CD4-positive, alpha-beta T cell treated with Interleukin-4 for 1 hour (primary cell): ENCODE data around the gene TIMM17A.
A peak's percentile ranks its signal among the peaks of the same experiment; 100 is the strongest.
"Not testable (repeated sequence)": the region's sequence is repeated elsewhere in the genome, so short reads cannot be mapped to it uniquely, and the experiment has no call there.

Experiments
- DNase-seq, 2 donors: peaks; one replicate each; pipeline ENCODE4 v3.0.0-alpha.2; 2020 to 2022

Gene TIMM17A

GRCh38 chr1:201940316-201940715, 15.0 kb upstream of the TIMM17A start:
- DNase-seq: not testable (repeated sequence)

GRCh38 chr1:201941420-201942128, 13.7 kb upstream of the TIMM17A start:
- no peak for DNase-seq

- DNase-seq: no peak
These were observed 13.2 kb upstream of the TIMM17A start for GRCh38 chr1:201942129-201942495.

GRCh38 chr1:201944002-201944401, 11.3 kb upstream of the TIMM17A start:
- DNase-seq: no peak

- DNase-seq: no peak
These were observed 10.7 kb upstream of the TIMM17A start for GRCh38 chr1:201944639-201945038.

- DNase-seq: no peak
These were observed 10.1 kb upstream of the TIMM17A start for GRCh38 chr1:201945157-201945556.

- DNase-seq: no peak
These were observed 9.5 kb upstream of the TIMM17A start for GRCh38 chr1:201945863-201946223.

GRCh38 chr1:201946224-201946908, 8.9 kb upstream of the TIMM17A start, which contains the start of gene LMOD1:
Gene LMOD1, minus strand, starts transcription at chr1:201946548. Its CDS starts 208 bp downstream, at chr1:201946340.
- no peak for DNase-seq

GRCh38 chr1:201947697-201948008, 7.7 kb upstream of the TIMM17A start:
- DNase-seq: no peak

- DNase-seq: no peak
These were observed 5.8 kb upstream of the TIMM17A start for GRCh38 chr1:201949491-201949890.

- DNase-seq: no peak
These were observed 867 bp upstream of the TIMM17A start for GRCh38 chr1:201954263-201955008.

- no peak for DNase-seq
These were observed 433 bp downstream of the TIMM17A start for GRCh38 chr1:201955729-201956143.

- no peak for DNase-seq
These were observed 3.0 kb downstream of the TIMM17A start for GRCh38 chr1:201958348-201958747.

- DNase-seq: not testable (repeated sequence)
These were observed 7.1 kb downstream of the TIMM17A start for GRCh38 chr1:201962382-201962781.

GRCh38 chr1:201964261-201964660, 9.0 kb downstream of the TIMM17A start:
- DNase-seq: no peak

GRCh38 chr1:201966171-201966570, 10.9 kb downstream of the TIMM17A start:
- DNase-seq: no peak

- no peak for DNase-seq
These were observed 13.1 kb downstream of the TIMM17A start for GRCh38 chr1:201968202-201968925.

GRCh38 chr1:201970334-201971159, 15.2 kb downstream of the TIMM17A start:
- no peak for DNase-seq

- peak; percentile 64 to 74 for DNase-seq
These were observed 26.8 kb downstream of the TIMM17A start for GRCh38 chr1:201982082-201982622.

- peak; percentile 44 to 52 for DNase-seq
These were observed 27.5 kb downstream of the TIMM17A start, which contains the start of gene RNPEP for GRCh38 chr1:201982623-201983379. Gene RNPEP, plus strand, starts transcription at chr1:201982648. Its CDS starts 19 bp downstream, at chr1:201982667.

- DNase-seq: no peak
These were observed 28.1 kb downstream of the TIMM17A start for GRCh38 chr1:201983380-201983805.
